K562 (cell line): Measurements from ENCODE around the gene SKIDA1. TPM values are rescaled to one million over a fixed set of nuclear protein-coding genes. Genes with fewer than 3 reads are reported as not detected.

Source experiments
- ATAC-seq: fragments of 200-7000 bp; cut with Tn5 transposase; 3 replicates; pipeline ENCODE4 v1.9.1; 2020; ENCODE audit warnings: moderate library complexity
- BruUV-seq: library from RNA; stranded (reverse); fragments of 400-500 nt; replicated peaks from 2 replicates; lab custom pipeline; 2021; lab: Mats Ljungman, UMichigan
- CTCF ChIA-PET: fragments of 300-600 bp; formaldehyde crosslinking; extraction: SDS; loops from one replicate; lab custom pipeline; 2021; ENCODE audit warnings: low intra/inter-chr PET ratio; lab: Yijun Ruan, JAX
- POLR2A ChIA-PET: fragments of 300-600, 350-650 bp; sonication (Branson Sonifier 250); formaldehyde crosslinking; extraction: SDS; loops from one replicate; lab custom pipeline; 2021; ENCODE audit warnings: antibody characterized with exemption, inconsistent platforms; lab: Yijun Ruan, JAX
- DNase-seq, 4 experiments: peaks; one replicate each; pipeline versions ENCODE4 v3.0.0 to v3.0.0-alpha.2; 2011 to 2018; ENCODE audit warnings: low spot score in 3 of 4, mixed read lengths in 3 of 4; ENCODE audit errors: extremely low read depth in 1 of 4
- FAIRE-seq: peaks from 2 replicates; lab custom pipeline; 2011; peaks lifted over from hg19 to GRCh38; lab: Jason Lieb, UNC
- H2AFZ ChIP-seq: 2 replicates; pipeline ENCODE4 v1.6.0; 2011; ENCODE audit warnings: low read depth, low read length, control low read depth, inconsistent platforms
- H3K27ac ChIP-seq: fragments of 200-600 bp; 3 replicates; pipeline ENCODE4 v1.8.0; 2011; ENCODE audit warnings: low read depth, mild to moderate bottlenecking, control low read depth, inconsistent platforms, low read length, moderate library complexity, mixed read lengths; ENCODE audit errors: extremely low read depth
- H3K27me3 ChIP-seq, 2 experiments: fragments of 300-600 bp in 1 of 2; 2 replicates in 1 of 2; 3 replicates in 1 of 2; pipeline versions ENCODE4 v1.6.0 to v1.8.0; 2011; ENCODE audit warnings: inconsistent platforms in 2 of 2, low read length in 2 of 2, mild to moderate bottlenecking in 1 of 2, mixed read lengths in 1 of 2, moderate library complexity in 1 of 2; ENCODE audit not compliant: control insufficient read depth in 2 of 2, insufficient read depth in 2 of 2
- H3K36me3 ChIP-seq: fragments of 300-600 bp; 3 replicates; pipeline ENCODE4 v1.8.0; 2011; ENCODE audit warnings: mild to moderate bottlenecking, low read length, inconsistent platforms; ENCODE audit not compliant: control insufficient read depth, insufficient read depth
- H3K4me1 ChIP-seq, 2 experiments: fragments of 200-600 bp in 1 of 2; replicated peaks in 1 of 2; 2 replicates in 1 of 2; 3 replicates in 1 of 2; pipeline versions ENCODE4 v1.5.1 to v1.8.0; 2011; ENCODE audit warnings: inconsistent platforms in 2 of 2, low read length in 2 of 2, mild to moderate bottlenecking in 1 of 2, mixed read lengths in 1 of 2, moderate library complexity in 1 of 2; ENCODE audit not compliant: control insufficient read depth in 2 of 2, insufficient read depth in 2 of 2
- H3K4me2 ChIP-seq: 2 replicates; pipeline ENCODE4 v1.6.1; 2011; ENCODE audit warnings: low read length, control low read depth, inconsistent platforms, mixed read lengths; ENCODE audit not compliant: insufficient read depth
- H3K4me3 ChIP-seq: fragments of 200-600 bp; sonication (generic), shearing (Covaris generic); 2 replicates; pipeline ENCODE4 v1.5.1; 2016; ENCODE audit warnings: control low read depth, inconsistent platforms
- H3K79me2 ChIP-seq: fragments of 200-600 bp; 3 replicates; pipeline ENCODE4 v1.8.0; 2011; ENCODE audit warnings: low read length, inconsistent platforms; ENCODE audit not compliant: control insufficient read depth, insufficient read depth
- H3K9ac ChIP-seq, 2 experiments: 2 replicates each; pipeline versions ENCODE4 v1.6.0 to v1.6.1; 2011; ENCODE audit warnings: low read depth in 2 of 2, low read length in 2 of 2, control low read depth in 1 of 2, inconsistent platforms in 1 of 2, mild to moderate bottlenecking in 1 of 2, mixed read lengths in 1 of 2; ENCODE audit not compliant: insufficient read depth in 1 of 2
- H3K9me1 ChIP-seq: one replicate; pipeline ENCODE4 v1.6.0; 2011; ENCODE audit warnings: inconsistent platforms, mild to moderate bottlenecking, low read length, moderate library complexity; ENCODE audit not compliant: control insufficient read depth, insufficient read depth
- H3K9me3 ChIP-seq: replicated peaks from 2 replicates; pipeline ENCODE4 v1.5.1; 2011; ENCODE audit warnings: low read depth, low read length, inconsistent platforms; ENCODE audit not compliant: control insufficient read depth, insufficient read depth
- H4K20me1 ChIP-seq: replicated peaks from 2 replicates; pipeline ENCODE4 v1.6.1; 2011; ENCODE audit warnings: low read length, inconsistent platforms, mixed read lengths; ENCODE audit not compliant: control insufficient read depth, insufficient read depth
- BDP1 ChIP-seq: IDR thresholded peaks from 3 replicates; pipeline ENCODE4 v1.6.1; 2011; ENCODE audit not compliant: insufficient read length, insufficient read depth
- ZNF224 ChIP-seq: sonication (generic); formaldehyde crosslinking; IDR thresholded peaks from 2 replicates; pipeline ENCODE4 v1.8.0; 2022; ENCODE audit warnings: mild to moderate bottlenecking, missing genetic modification reagents
- ZNF384 ChIP-seq: IDR thresholded peaks from 2 replicates; pipeline ENCODE4 v1.6.1; 2012; ENCODE audit warnings: low read depth, low read length, improper control_type of control experiment
- ZNF609 ChIP-seq: sonication (generic); formaldehyde crosslinking; IDR thresholded peaks from 2 replicates; pipeline ENCODE4 v1.8.1; 2023; ENCODE audit warnings: missing genetic modification reagents, mild to moderate bottlenecking, borderline replicate concordance
- WGBS: fragments of 100-300 bp; shearing (Covaris generic); methylation state at CpG from one replicate; pipeline ENCODE4 v1.1.6; 2016; ENCODE audit warnings: low coverage, mixed read lengths; ENCODE audit not compliant: insufficient coverage; ENCODE audit errors: missing lambda C conversion rate; 5-methylcytosine and 5-hydroxymethylcytosine counted together
- in situ Hi-C: fragments of 300-500 bp; cut with MboI; formaldehyde crosslinking; loops from 4 replicates; pipeline ENCODE4 v1.15.0; 2018; ENCODE audit warnings: inconsistent platforms, mixed read lengths
- intact Hi-C: fragments of 100-400 bp; cut with micrococcal nuclease; formaldehyde crosslinking; loops from 2 replicates; pipeline ENCODE4 v1.14.2; 2022
- polyA plus RNA-seq, 8 experiments: library from polyadenylated mRNA; depleted of rRNA in 4 of 8; stranded (reverse) in 5 of 8; unstranded in 3 of 8; fragments of >200 nt; fragmentation: Nextera tagmentation in 2 of 8; fragmentation: Illumina TruSeq in 1 of 8; extraction: Ambion mirVana in 2 of 8; extraction: Trizol in 1 of 8; gene quantifications; 2 replicates each; pipeline versions ENCODE4 v1.2.1 to v1.2.3, GENCODE V29; 2011 to 2014; ENCODE audit warnings: inconsistent platforms in 1 of 8, missing spikeins in 1 of 8
- total RNA-seq, 7 experiments: library from RNA; depleted of rRNA in 6 of 7; stranded (reverse); fragments of >200 nt in 6 of 7; fragmentation: Illumina TruSeq in 2 of 7; extraction: Trizol in 2 of 7; gene quantifications; 2 replicates each; pipeline versions ENCODE4 v1.2.1 to v1.2.3, GENCODE V29; 2011 to 2021; ENCODE audit warnings: low replicate concordance in 1 of 7

Gene SKIDA1
- total and polyA plus RNA-seq, 9 of the 15 experiments (the other 6 are each of a cell fraction or from before 2014, with no cell fraction given), result 0.05 to 1.1 (median 0.42) TPM

GRCh38 chr10:21507150-21507549, 18.3 kb downstream of the SKIDA1 start:
- Histone ChIP-seq H3K27ac (no peak overlapping the region), H3K27me3 (no peaks in the 10 kb centered on the region), H3K9me3 (no peaks in the 10 kb centered on the region), H2AFZ (peak overlapping the region; percentile 36; the same call in 1 of the 2 replicates), H3K9me1 (no peaks in the 10 kb centered on the region), H3K36me3 (no peaks in the 10 kb centered on the region), H4K20me1 (no peaks in the 10 kb centered on the region), H3K4me3 (no peak overlapping the region), H3K4me2 (no peak overlapping the region), H3K79me2 (no peaks in the 10 kb centered on the region), H3K4me1 (peaks cover 4 to 5% of the 10 kb centered on the region in 2 experiments; a peak in 3 of 5 replicates), H3K9ac (no peak overlapping the region)
- DNase-seq, result no peak
- in situ Hi-C loops, result loop anchor here (5.0 kb wide), 1 partner anchor 230 kb away; no protein-coding TSS in a partner anchor
- ChIA-PET CTCF (no interaction called here), POLR2A (interaction anchor here (0.7 to 1.5 kb wide), 2 partner anchors 9 to 15 kb away, joined by 3 to 5 read pairs; no protein-coding TSS in a partner anchor)
- no peak for ATAC-seq
- WGBS, result 63% methylated on average over 20 of the region's 21 CpGs
- intact Hi-C loops, result no loop called here
- no TSS peak for BruUV-seq
- TF ChIP-seq BDP1 (no peak), ZNF224 (CRISPR knock-in tag) (no peak)
- FAIRE-seq, result no peak

- POLR2A ChIA-PET, result interaction anchor here (0.7 kb wide), 2 partner anchors 8 to 15 kb away, joined by 3 to 5 read pairs; no protein-coding TSS in a partner anchor
- no peak for TF ChIP-seq ZNF384
- TF ChIP-seq ZNF609 (CRISPR knock-in tag), result no peak
Observed at GRCh38 chr10:21506351-21506750, 19.1 kb downstream of the SKIDA1 start.

More at GRCh38 chr10:21506351-21506750, 19.1 kb downstream of the SKIDA1 start:
- Histone ChIP-seq H3K4me3 (no peak overlapping the region), H2AFZ (peak overlapping the region; percentile 35), H3K27me3 (no peaks in the 10 kb centered on the region), H3K4me2 (no peak overlapping the region), H3K9me1 (no peaks in the 10 kb centered on the region), H4K20me1 (no peaks in the 10 kb centered on the region), H3K36me3 (no peaks in the 10 kb centered on the region), H3K79me2 (no peaks in the 10 kb centered on the region), H3K4me1 (peaks cover 4 to 5% of the 10 kb centered on the region in 2 experiments; a peak in 3 of 5 replicates), H3K9ac (no peak overlapping the region), H3K27ac (no peak overlapping the region), H3K9me3 (no peaks in the 10 kb centered on the region)
- DNase-seq (no peak), ATAC-seq (peak; percentile 58), FAIRE-seq (no peak)
- WGBS, result 17% methylated on average over 3 of the region's 3 CpGs
- CTCF ChIA-PET, result no interaction called here
- in situ Hi-C loops (loop anchor here (5.0 kb wide), 1 partner anchor 231 kb away; no protein-coding TSS in a partner anchor), intact Hi-C loops (no loop called here)
- no TSS peak for BruUV-seq
